Astrocyte of the spinal cord (primary cell): ENCODE measurements around the gene NDUFS1.
"Not testable (repeated sequence)": the region's sequence is repeated elsewhere in the genome, so short reads cannot be mapped to it uniquely, and the experiment has no call there.

Source experiments
- DNase-seq: peaks from one replicate; pipeline ENCODE4 v3.0.0; 2011; ENCODE audit warnings: low read depth, low spot score
- H3K4me3 ChIP-seq: 2 replicates; pipeline ENCODE4 v1.5.1; 2011; ENCODE audit warnings: low read depth, mild to moderate bottlenecking, low read length, moderate library complexity
- CTCF ChIP-seq: IDR thresholded peaks from 2 replicates; pipeline ENCODE4 v1.5.1; 2012; ENCODE audit warnings: low read depth, mild to moderate bottlenecking, low read length, inconsistent platforms
- in situ Hi-C: cut with HindIII; loops from 2 replicates; pipeline ENCODE4 v1.10.0; 2017; ENCODE audit warnings: low sequenced_read_pairs

The NDUFS1 gene

GRCh38 chr2:206159346-206160124 lies at the start of gene NDUFS1, which contains the start of gene EEF1B2:
NDUFS1 (minus strand) TSS chr2:206159444; CDS start chr2:206153678, 5,766 bp downstream.
EEF1B2 (plus strand) TSS chr2:206159895; CDS start chr2:206159980, 85 bp downstream.
- in situ Hi-C loops, result no loop called here
- H3K4me3 ChIP-seq, result peak within 1 kb of the TSS; percentile 96
- no peak for TF ChIP-seq CTCF
- peak; percentile 99 for DNase-seq

- H3K4me3 ChIP-seq, result no peak overlapping the region
- DNase-seq, result no peak
- TF ChIP-seq CTCF, result no peak
- in situ Hi-C loops, result no loop called here
These were observed 49.7 kb upstream of the NDUFS1 start for GRCh38 chr2:206208900-206209299.

- H3K4me3 ChIP-seq, DNase-seq, in situ Hi-C loops: not testable (repeated sequence)
These were observed 48.1 kb upstream of the NDUFS1 start for GRCh38 chr2:206207316-206207715.

- no peak for TF ChIP-seq CTCF
- in situ Hi-C loops, result no loop called here
- no peak overlapping the region for H3K4me3 ChIP-seq
- DNase-seq, result no peak
These were observed 45.5 kb upstream of the NDUFS1 start for GRCh38 chr2:206204710-206205109.

GRCh38 chr2:206203331-206203730 lies 44.1 kb upstream of the NDUFS1 start:
- H3K4me3 ChIP-seq, result no peak overlapping the region
- DNase-seq, result no peak
- no peak for TF ChIP-seq CTCF
- in situ Hi-C loops, result no loop called here

GRCh38 chr2:206202446-206202845 lies 43.2 kb upstream of the NDUFS1 start:
- no peak overlapping the region for H3K4me3 ChIP-seq
- in situ Hi-C loops, result no loop called here
- no peak for TF ChIP-seq CTCF
- no peak for DNase-seq

- no peak overlapping the region for H3K4me3 ChIP-seq
- no peak for TF ChIP-seq CTCF
- no peak for DNase-seq
- in situ Hi-C loops, result no loop called here
These were observed 42.0 kb upstream of the NDUFS1 start for GRCh38 chr2:206201075-206201848.
